PFSK-1 (cell line): ENCODE data around the gene FAM111B.

ENCODE experiments used
- TAF1 ChIP-seq: IDR thresholded peaks from 2 replicates; pipeline ENCODE4 v1.6.1; 2012; ENCODE audit warnings: low read length, control low read depth, borderline replicate concordance; ENCODE audit not compliant: insufficient read depth
- TF ChIP-seq, protein P1 (sequence below), 2 experiments: IDR thresholded peaks; 2 replicates each; pipeline versions ENCODE4 v1.6.1 to v1.8.0; 2011 to 2012; ENCODE audit warnings: low read depth in 2 of 2, low read length in 2 of 2, control low read depth in 1 of 2, inconsistent platforms in 1 of 2, mild to moderate bottlenecking in 1 of 2, moderate library complexity in 1 of 2; ENCODE audit not compliant: insufficient read depth in 1 of 2

DNA sequence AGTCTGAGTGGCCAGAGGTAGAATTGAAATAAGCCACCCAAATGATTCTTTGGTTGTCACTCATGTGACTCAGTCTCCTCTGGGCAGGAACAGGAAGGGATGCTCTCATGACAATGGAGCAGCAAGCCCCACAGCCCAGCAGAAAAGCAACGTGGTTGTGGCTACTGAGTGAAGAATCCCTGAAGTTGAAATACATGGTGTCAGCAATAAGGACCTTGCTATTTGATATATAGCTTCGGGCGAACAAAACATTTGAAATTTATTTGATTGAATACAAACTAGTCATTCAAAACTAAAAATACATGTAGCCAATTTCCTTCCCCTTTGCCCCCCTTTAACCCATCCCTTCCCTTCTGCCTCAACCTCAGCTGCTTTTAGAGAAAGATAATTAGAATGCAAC is 50.4 kb downstream of the FAM111B start:
- TF ChIP-seq TAF1 = no peak
- TF ChIP-seq, protein P1, sequence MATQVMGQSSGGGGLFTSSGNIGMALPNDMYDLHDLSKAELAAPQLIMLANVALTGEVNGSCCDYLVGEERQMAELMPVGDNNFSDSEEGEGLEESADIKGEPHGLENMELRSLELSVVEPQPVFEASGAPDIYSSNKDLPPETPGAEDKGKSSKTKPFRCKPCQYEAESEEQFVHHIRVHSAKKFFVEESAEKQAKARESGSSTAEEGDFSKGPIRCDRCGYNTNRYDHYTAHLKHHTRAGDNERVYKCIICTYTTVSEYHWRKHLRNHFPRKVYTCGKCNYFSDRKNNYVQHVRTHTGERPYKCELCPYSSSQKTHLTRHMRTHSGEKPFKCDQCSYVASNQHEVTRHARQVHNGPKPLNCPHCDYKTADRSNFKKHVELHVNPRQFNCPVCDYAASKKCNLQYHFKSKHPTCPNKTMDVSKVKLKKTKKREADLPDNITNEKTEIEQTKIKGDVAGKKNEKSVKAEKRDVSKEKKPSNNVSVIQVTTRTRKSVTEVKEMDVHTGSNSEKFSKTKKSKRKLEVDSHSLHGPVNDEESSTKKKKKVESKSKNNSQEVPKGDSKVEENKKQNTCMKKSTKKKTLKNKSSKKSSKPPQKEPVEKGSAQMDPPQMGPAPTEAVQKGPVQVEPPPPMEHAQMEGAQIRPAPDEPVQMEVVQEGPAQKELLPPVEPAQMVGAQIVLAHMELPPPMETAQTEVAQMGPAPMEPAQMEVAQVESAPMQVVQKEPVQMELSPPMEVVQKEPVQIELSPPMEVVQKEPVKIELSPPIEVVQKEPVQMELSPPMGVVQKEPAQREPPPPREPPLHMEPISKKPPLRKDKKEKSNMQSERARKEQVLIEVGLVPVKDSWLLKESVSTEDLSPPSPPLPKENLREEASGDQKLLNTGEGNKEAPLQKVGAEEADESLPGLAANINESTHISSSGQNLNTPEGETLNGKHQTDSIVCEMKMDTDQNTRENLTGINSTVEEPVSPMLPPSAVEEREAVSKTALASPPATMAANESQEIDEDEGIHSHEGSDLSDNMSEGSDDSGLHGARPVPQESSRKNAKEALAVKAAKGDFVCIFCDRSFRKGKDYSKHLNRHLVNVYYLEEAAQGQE (IDR thresholded peaks at IDR 0.05; ENCODE audit: insufficient read depth in 1 of 2, low read depth in 2 of 2, low read length in 2 of 2) = no peak
